ENCODE data around the gene IFRD2. TPM values are rescaled to one million over a fixed set of nuclear protein-coding genes. Genes with fewer than 3 reads are reported as not detected.
A peak's percentile ranks its signal among the peaks of the same experiment; 100 is the strongest.

The IFRD2 gene
- total and polyA plus RNA-seq, 2 of the 13 experiments (the other 11 are each of a cell fraction or from before 2014, with no cell fraction given) = 32.8 to 96.1 TPM

DNA sequence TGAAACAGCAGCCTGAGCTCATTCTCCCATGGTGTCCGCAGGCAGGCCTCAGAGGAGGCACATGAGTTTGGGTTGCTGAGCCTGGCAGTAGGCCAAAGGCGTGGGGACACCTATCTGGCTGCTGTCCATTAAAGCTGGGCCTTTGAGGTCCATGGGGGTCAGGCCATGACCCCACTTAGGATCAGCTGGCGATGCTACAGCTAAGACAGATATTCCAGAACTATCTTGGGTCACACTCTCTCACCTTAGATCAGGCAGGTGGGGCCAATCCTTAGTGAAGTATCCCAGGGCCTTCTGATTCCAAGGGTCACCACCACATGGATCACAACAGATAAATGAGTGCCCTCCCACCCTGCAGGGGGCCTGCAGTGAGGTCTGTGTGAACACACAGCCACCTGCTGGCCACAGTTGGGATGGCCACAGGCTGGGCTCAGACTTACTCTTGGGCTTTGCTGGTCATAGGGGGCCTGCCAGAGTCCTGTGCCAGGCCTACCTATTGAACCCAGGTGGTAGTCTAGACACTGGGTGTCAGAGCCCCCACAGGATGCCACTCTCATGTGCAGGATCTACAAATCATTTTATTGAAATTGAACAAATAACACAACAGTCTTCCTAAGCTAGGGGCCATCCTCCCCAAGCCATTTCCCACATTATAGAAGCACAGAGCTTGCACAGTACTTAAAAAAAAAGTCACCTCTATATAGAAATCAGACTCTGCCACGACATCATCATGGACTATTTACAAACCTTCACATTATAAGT is 32.3 kb upstream of the IFRD2 start (continued):
- TF ChIP-seq GABPA (IDR thresholded peaks at IDR 0.05; ENCODE audit: low read depth, low read length) = no peak
- peak; percentile 39 for TF ChIP-seq GABPA (CRISPR knock-in tag; IDR thresholded peaks at IDR 0.05; ENCODE audit: low read depth)
- TF ChIP-seq, protein P1, sequence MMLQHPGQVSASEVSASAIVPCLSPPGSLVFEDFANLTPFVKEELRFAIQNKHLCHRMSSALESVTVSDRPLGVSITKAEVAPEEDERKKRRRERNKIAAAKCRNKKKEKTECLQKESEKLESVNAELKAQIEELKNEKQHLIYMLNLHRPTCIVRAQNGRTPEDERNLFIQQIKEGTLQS (CRISPR knock-in tag; IDR thresholded peaks at IDR 0.05) = no peak
- TF ChIP-seq ZNF24 (IDR thresholded peaks at IDR 0.05) = no peak
- TF ChIP-seq, protein P2, sequence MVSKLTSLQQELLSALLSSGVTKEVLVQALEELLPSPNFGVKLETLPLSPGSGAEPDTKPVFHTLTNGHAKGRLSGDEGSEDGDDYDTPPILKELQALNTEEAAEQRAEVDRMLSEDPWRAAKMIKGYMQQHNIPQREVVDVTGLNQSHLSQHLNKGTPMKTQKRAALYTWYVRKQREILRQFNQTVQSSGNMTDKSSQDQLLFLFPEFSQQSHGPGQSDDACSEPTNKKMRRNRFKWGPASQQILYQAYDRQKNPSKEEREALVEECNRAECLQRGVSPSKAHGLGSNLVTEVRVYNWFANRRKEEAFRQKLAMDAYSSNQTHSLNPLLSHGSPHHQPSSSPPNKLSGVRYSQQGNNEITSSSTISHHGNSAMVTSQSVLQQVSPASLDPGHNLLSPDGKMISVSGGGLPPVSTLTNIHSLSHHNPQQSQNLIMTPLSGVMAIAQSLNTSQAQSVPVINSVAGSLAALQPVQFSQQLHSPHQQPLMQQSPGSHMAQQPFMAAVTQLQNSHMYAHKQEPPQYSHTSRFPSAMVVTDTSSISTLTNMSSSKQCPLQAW (CRISPR knock-in tag; IDR thresholded peaks at IDR 0.05) = no peak
- no peak for TF ChIP-seq LCORL (IDR thresholded peaks at IDR 0.05)
- TF ChIP-seq LCORL (CRISPR knock-in tag; IDR thresholded peaks at IDR 0.05) = peak; percentile 43; the same call in 1 of the 2 replicates
- TF ChIP-seq KDM3A (CRISPR knock-in tag; IDR thresholded peaks at IDR 0.05; ENCODE audit: low read depth) = peak; percentile 76; the same call in 1 of the 2 replicates
- TF ChIP-seq CHD2 (IDR thresholded peaks at IDR 0.05; ENCODE audit: low read depth, low read length) = no peak
- TF ChIP-seq FLYWCH1 (CRISPR knock-in tag; IDR thresholded peaks at IDR 0.05) = no peak
- TF ChIP-seq, protein P3, sequence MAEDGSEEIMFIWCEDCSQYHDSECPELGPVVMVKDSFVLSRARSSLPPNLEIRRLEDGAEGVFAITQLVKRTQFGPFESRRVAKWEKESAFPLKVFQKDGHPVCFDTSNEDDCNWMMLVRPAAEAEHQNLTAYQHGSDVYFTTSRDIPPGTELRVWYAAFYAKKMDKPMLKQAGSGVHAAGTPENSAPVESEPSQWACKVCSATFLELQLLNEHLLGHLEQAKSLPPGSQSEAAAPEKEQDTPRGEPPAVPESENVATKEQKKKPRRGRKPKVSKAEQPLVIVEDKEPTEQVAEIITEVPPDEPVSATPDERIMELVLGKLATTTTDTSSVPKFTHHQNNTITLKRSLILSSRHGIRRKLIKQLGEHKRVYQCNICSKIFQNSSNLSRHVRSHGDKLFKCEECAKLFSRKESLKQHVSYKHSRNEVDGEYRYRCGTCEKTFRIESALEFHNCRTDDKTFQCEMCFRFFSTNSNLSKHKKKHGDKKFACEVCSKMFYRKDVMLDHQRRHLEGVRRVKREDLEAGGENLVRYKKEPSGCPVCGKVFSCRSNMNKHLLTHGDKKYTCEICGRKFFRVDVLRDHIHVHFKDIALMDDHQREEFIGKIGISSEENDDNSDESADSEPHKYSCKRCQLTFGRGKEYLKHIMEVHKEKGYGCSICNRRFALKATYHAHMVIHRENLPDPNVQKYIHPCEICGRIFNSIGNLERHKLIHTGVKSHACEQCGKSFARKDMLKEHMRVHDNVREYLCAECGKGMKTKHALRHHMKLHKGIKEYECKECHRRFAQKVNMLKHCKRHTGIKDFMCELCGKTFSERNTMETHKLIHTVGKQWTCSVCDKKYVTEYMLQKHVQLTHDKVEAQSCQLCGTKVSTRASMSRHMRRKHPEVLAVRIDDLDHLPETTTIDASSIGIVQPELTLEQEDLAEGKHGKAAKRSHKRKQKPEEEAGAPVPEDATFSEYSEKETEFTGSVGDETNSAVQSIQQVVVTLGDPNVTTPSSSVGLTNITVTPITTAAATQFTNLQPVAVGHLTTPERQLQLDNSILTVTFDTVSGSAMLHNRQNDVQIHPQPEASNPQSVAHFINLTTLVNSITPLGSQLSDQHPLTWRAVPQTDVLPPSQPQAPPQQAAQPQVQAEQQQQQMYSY (CRISPR knock-in tag; IDR thresholded peaks at IDR 0.05) = no peak
- TF ChIP-seq ZNF547 (CRISPR knock-in tag; IDR thresholded peaks at IDR 0.05) = no peak
- TF ChIP-seq TBP (CRISPR knock-in tag; IDR thresholded peaks at IDR 0.05) = no peak
- no peak for TF ChIP-seq RNF2 (conservative IDR thresholded peaks at IDR 0.05; ENCODE audit: low read depth)
- TF ChIP-seq ZFYVE20 (CRISPR knock-in tag; IDR thresholded peaks at IDR 0.05; ENCODE audit: borderline replicate concordance, low read depth) = no peak
- TF ChIP-seq, protein P4, sequence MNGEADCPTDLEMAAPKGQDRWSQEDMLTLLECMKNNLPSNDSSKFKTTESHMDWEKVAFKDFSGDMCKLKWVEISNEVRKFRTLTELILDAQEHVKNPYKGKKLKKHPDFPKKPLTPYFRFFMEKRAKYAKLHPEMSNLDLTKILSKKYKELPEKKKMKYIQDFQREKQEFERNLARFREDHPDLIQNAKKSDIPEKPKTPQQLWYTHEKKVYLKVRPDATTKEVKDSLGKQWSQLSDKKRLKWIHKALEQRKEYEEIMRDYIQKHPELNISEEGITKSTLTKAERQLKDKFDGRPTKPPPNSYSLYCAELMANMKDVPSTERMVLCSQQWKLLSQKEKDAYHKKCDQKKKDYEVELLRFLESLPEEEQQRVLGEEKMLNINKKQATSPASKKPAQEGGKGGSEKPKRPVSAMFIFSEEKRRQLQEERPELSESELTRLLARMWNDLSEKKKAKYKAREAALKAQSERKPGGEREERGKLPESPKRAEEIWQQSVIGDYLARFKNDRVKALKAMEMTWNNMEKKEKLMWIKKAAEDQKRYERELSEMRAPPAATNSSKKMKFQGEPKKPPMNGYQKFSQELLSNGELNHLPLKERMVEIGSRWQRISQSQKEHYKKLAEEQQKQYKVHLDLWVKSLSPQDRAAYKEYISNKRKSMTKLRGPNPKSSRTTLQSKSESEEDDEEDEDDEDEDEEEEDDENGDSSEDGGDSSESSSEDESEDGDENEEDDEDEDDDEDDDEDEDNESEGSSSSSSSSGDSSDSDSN (CRISPR knock-in tag; IDR thresholded peaks at IDR 0.05) = no peak
- TF ChIP-seq RCOR2 (CRISPR knock-in tag; IDR thresholded peaks at IDR 0.05) = 0 out of 2 replicates have a peak, but pooled peaks have one; percentile 32
- TF ChIP-seq CCDC6 (CRISPR knock-in tag; IDR thresholded peaks at IDR 0.05) = no peak
- TF ChIP-seq EP300 (IDR thresholded peaks at IDR 0.05; ENCODE audit: low read depth in 2 of 2, low read length in 2 of 2) = no peak
- 0 out of 2 replicates have a peak, but pooled peaks have one; percentile 25 for TF ChIP-seq EP300 (CRISPR knock-in tag; IDR thresholded peaks at IDR 0.05; ENCODE audit: borderline replicate concordance)
- no peak for TF ChIP-seq ZNF776 (CRISPR knock-in tag; IDR thresholded peaks at IDR 0.05)
- peak; percentile 97 for TF ChIP-seq ZBTB7B (CRISPR knock-in tag; IDR thresholded peaks at IDR 0.05)
- TF ChIP-seq, protein P5, sequence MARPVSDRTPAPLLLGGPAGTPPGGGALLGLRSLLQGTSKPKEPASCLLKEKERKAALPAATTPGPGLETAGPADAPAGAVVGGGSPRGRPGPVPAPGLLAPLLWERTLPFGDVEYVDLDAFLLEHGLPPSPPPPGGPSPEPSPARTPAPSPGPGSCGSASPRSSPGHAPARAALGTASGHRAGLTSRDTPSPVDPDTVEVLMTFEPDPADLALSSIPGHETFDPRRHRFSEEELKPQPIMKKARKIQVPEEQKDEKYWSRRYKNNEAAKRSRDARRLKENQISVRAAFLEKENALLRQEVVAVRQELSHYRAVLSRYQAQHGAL (CRISPR knock-in tag; IDR thresholded peaks at IDR 0.05; ENCODE audit: not compliant biosample characterization) = no peak

All from HepG2 (cell line).